CD14-positive monocyte (primary cell): ENCODE measurements around the gene PFAS. TPM values are rescaled to one million over a fixed set of nuclear protein-coding genes. Genes with fewer than 3 reads are reported as not detected.
A peak's percentile ranks its signal among the peaks of the same experiment; 100 is the strongest.

Experiments
- DNase-seq, 3 donors: peaks; one replicate each; pipeline ENCODE4 v3.0.0-alpha.2; 2011 to 2022
- H2AFZ ChIP-seq: 2 replicates; pipeline ENCODE4 v1.6.0; 2012; ENCODE audit warnings: mild to moderate bottlenecking, low read depth, low read length, inconsistent platforms; ENCODE audit not compliant: insufficient read depth, poor library complexity, severe bottlenecking
- H3K27ac ChIP-seq, 2 donors: 1 replicate in 1 of 2; 2 replicates in 1 of 2; pipeline ENCODE4 v1.5.1; 2012 to 2013; ENCODE audit warnings: low read length in 2 of 2, control low read depth in 1 of 2, inconsistent platforms in 1 of 2, low read depth in 1 of 2, mild to moderate bottlenecking in 1 of 2
- H3K27me3 ChIP-seq, 2 donors: one replicate each; pipeline versions ENCODE4 v1.6.0 to v1.6.1; 2011 to 2013; ENCODE audit warnings: low read length in 2 of 2; ENCODE audit not compliant: control insufficient read depth in 2 of 2, insufficient read depth in 2 of 2
- H3K36me3 ChIP-seq, 2 donors: replicated peaks in 1 of 2; 1 replicate in 1 of 2; 2 replicates in 1 of 2; pipeline versions ENCODE4 v1.5.1 to v1.6.1; 2012 to 2013; ENCODE audit warnings: low read length in 2 of 2, control low read depth in 1 of 2, inconsistent platforms in 1 of 2, mild to moderate bottlenecking in 1 of 2; ENCODE audit not compliant: insufficient read depth in 2 of 2, control insufficient read depth in 1 of 2
- H3K4me1 ChIP-seq, 2 donors: 1 replicate in 1 of 2; 2 replicates in 1 of 2; pipeline versions ENCODE4 v1.5.1 to v1.6.1; 2012 to 2013; ENCODE audit warnings: low read length in 2 of 2, control low read depth in 1 of 2, inconsistent platforms in 1 of 2, mild to moderate bottlenecking in 1 of 2, moderate library complexity in 1 of 2; ENCODE audit not compliant: insufficient read depth in 2 of 2, control insufficient read depth in 1 of 2
- H3K4me2 ChIP-seq: replicated peaks from 2 replicates; pipeline ENCODE3; 2012; ENCODE audit warnings: low read length, moderate library complexity, mild to moderate bottlenecking; ENCODE audit not compliant: poor library complexity, severe bottlenecking; ENCODE audit errors: extremely low read depth
- H3K4me3 ChIP-seq, 3 experiments: fragments of 200-600 bp in 1 of 3; sonication (generic) in 1 of 3; replicated peaks in 1 of 3; 1 replicate in 2 of 3; 2 replicates in 1 of 3; pipeline ENCODE4 v1.5.1; 2011 to 2013; ENCODE audit warnings: low read length in 3 of 3, mild to moderate bottlenecking in 3 of 3, control low read depth in 2 of 3, low read depth in 2 of 3, inconsistent platforms in 1 of 3, moderate library complexity in 1 of 3
- H3K79me2 ChIP-seq: 2 replicates; pipeline ENCODE4 v1.6.0; 2012; ENCODE audit warnings: mild to moderate bottlenecking, control low read depth, inconsistent platforms, low read length, moderate library complexity; ENCODE audit not compliant: insufficient read depth
- H3K9ac ChIP-seq: 2 replicates; pipeline ENCODE4 v1.6.0; 2017; ENCODE audit warnings: low read length, mild to moderate bottlenecking; ENCODE audit not compliant: insufficient read depth, poor library complexity, severe bottlenecking
- H3K9me3 ChIP-seq, 2 donors: replicated peaks in 1 of 2; 1 replicate in 1 of 2; 2 replicates in 1 of 2; pipeline versions ENCODE4 v1.5.1 to v1.6.1; 2012 to 2013; ENCODE audit warnings: low read length in 2 of 2, control low read depth in 1 of 2; ENCODE audit not compliant: control insufficient read depth in 1 of 2, insufficient read depth in 1 of 2
- H4K20me1 ChIP-seq: 2 replicates; pipeline ENCODE4 v1.6.0; 2012; ENCODE audit warnings: mild to moderate bottlenecking, low read length, control low read depth, moderate library complexity; ENCODE audit not compliant: insufficient read depth
- H3K27ac Mint-ChIP-seq, 7 donors: one replicate each; pipeline ENCODE4 v1.8.0; 2020; ENCODE audit warnings: mild to moderate bottlenecking in 7 of 7, mixed read lengths in 7 of 7, moderate library complexity in 6 of 7, inconsistent platforms in 2 of 7
- H3K27me3 Mint-ChIP-seq, 3 donors: one replicate each; pipeline ENCODE4 v1.8.0; 2021 to 2022; ENCODE audit warnings: low read depth in 3 of 3, mild to moderate bottlenecking in 3 of 3, mixed read lengths in 3 of 3, moderate library complexity in 3 of 3, inconsistent platforms in 1 of 3
- H3K36me3 Mint-ChIP-seq, 2 donors: one replicate each; pipeline ENCODE4 v1.8.0; 2020; ENCODE audit warnings: mixed read lengths in 2 of 2, inconsistent platforms in 1 of 2, mild to moderate bottlenecking in 1 of 2
- H3K4me1 Mint-ChIP-seq: one replicate; pipeline ENCODE4 v1.8.0; 2020; ENCODE audit warnings: mild to moderate bottlenecking, mixed read lengths
- H3K4me3 Mint-ChIP-seq, 2 donors: one replicate each; pipeline ENCODE4 v1.8.0; 2020; ENCODE audit warnings: mild to moderate bottlenecking in 2 of 2, mixed read lengths in 2 of 2, moderate library complexity in 1 of 2
- H3K9me3 Mint-ChIP-seq, 7 donors: one replicate each; pipeline ENCODE4 v1.8.0; 2020 to 2022; ENCODE audit warnings: mixed read lengths in 7 of 7, mild to moderate bottlenecking in 6 of 7, moderate library complexity in 6 of 7, inconsistent platforms in 2 of 7
- CTCF ChIP-seq: fragments of 200-600 bp; IDR thresholded peaks from one replicate; pipeline ENCODE4 v1.8.0; 2022; ENCODE audit warnings: antibody characterized with exemption, mild to moderate bottlenecking
- WGBS: methylation state at CpG from one replicate; pipeline ENCODE4 v1.1.5; 2013; ENCODE audit warnings: missing lambda C conversion rate; ENCODE audit not compliant: insufficient coverage; 5-methylcytosine and 5-hydroxymethylcytosine counted together
- intact Hi-C, 2 donors: fragments of 100-400 bp; cut with micrococcal nuclease; formaldehyde crosslinking; loops; one replicate each; pipeline versions ENCODE4 v1.15.0 to v1.15.1; 2023
- polyA plus RNA-seq, 3 donors: library from polyadenylated mRNA; depleted of rRNA in 1 of 3; unstranded in 2 of 3; stranded (reverse) in 1 of 3; fragments of 300-500 nt in 2 of 3; fragments of >200 nt in 1 of 3; fragmentation: Illumina TruSeq in 2 of 3; gene quantifications; 1 replicate in 2 of 3; 2 replicates in 1 of 3; pipeline ENCODE4 v1.2.3, GENCODE V29; 2012 to 2021

The PFAS gene
- polyA plus RNA-seq, 3 donors = 4.1 to 12.8 (median 4.4) TPM

- H3K27ac ChIP-seq = peak overlapping the region in 1 of 2 donors; percentile 3
- Mint-ChIP-seq H3K36me3 (peaks cover 19 to 42% of the 10 kb centered on the region in 2 donors), H3K4me3 (peak overlapping the region in 1 of 2 donors; percentile 24), H3K27me3 (no peaks in the 10 kb centered on the region), H3K27ac (peak overlapping the region in 1 of 7 donors; percentile 83), H3K4me1 (peaks cover 27% of the 10 kb centered on the region), H3K9me3 (no peaks in the 10 kb centered on the region)
- no peak for TF ChIP-seq CTCF
- H3K4me3 ChIP-seq = no peak overlapping the region
- H3K9ac ChIP-seq = no peak overlapping the region
- peaks cover 23 to 29% of the 10 kb centered on the region in 2 donors for H3K4me1 ChIP-seq
- peaks cover 2 to 14% of the 10 kb centered on the region in 2 donors for H3K36me3 ChIP-seq
- H3K4me2 ChIP-seq = no peak overlapping the region
- H3K79me2 ChIP-seq = peaks cover 44% of the 10 kb centered on the region
- intact Hi-C loops = no loop called here
- no peak overlapping the region for H2AFZ ChIP-seq
- no peak for DNase-seq
- H3K27me3 ChIP-seq = no peaks in the 10 kb centered on the region
- 100% methylated on average over 7 of the region's 12 CpGs for WGBS
- no peaks in the 10 kb centered on the region for H3K9me3 ChIP-seq
- no peaks in the 10 kb centered on the region for H4K20me1 ChIP-seq
These were observed 42.6 kb upstream of the PFAS start for GRCh38 chr17:8206536-8206935.

GRCh38 chr17:8209907-8210760 is 39.0 kb upstream of the PFAS start, which contains the start of gene AURKB:
TSS of gene AURKB (minus strand) at chr17:8210575. CDS start at chr17:8210224, 351 bp downstream.
- H2AFZ ChIP-seq = peak within 1 kb of the TSS; percentile 84
- peaks cover 28 to 40% of the 10 kb centered on the region in 2 donors for H3K4me1 ChIP-seq
- H3K36me3 ChIP-seq = peaks cover 2 to 4% of the 10 kb centered on the region in 2 donors
- no peaks in the 10 kb centered on the region for H3K9me3 Mint-ChIP-seq
- WGBS = under 1% methylated on average over 38 of the region's 46 CpGs
- peaks cover 44% of the 10 kb centered on the region for H3K79me2 ChIP-seq
- H3K27me3 Mint-ChIP-seq = no peaks in the 10 kb centered on the region
- peak within 1 kb of the TSS; percentile 66 to 86 (median 84) for H3K4me3 ChIP-seq
- H3K27me3 ChIP-seq = no peaks in the 10 kb centered on the region
- H3K27ac Mint-ChIP-seq = peak within 1 kb of the TSS; percentile 90 to 96 (median 94)
- H4K20me1 ChIP-seq = no peaks in the 10 kb centered on the region
- H3K9me3 ChIP-seq = no peaks in the 10 kb centered on the region
- peaks cover 35% of the 10 kb centered on the region for H3K4me1 Mint-ChIP-seq
- peak within 1 kb of the TSS; percentile 69 to 80 for H3K27ac ChIP-seq
- H3K9ac ChIP-seq = peak within 1 kb of the TSS; percentile 67
- no peak for TF ChIP-seq CTCF
- peak; percentile 90 to 98 (median 96) for DNase-seq
- peak within 1 kb of the TSS; percentile 92 to 95 for H3K4me3 Mint-ChIP-seq
- peaks cover 15 to 35% of the 10 kb centered on the region in 2 donors for H3K36me3 Mint-ChIP-seq
- H3K4me2 ChIP-seq = peak within 1 kb of the TSS; percentile 98
- intact Hi-C loops = loop anchor here (5.0 kb wide), 1 partner anchor 37 kb away; the partner anchor contains the start of genes CTC1 (in 2 of the 2) and PFAS (in 2 of the 2)
